Tibial artery (tissue), 4 donors: ENCODE results near the gene ICA1.
A peak's percentile ranks its signal among the peaks of the same experiment; 100 is the strongest.

Experiments used
- DNase-seq, 2 donors: peaks; one replicate each; pipeline ENCODE4 v3.0.0-alpha.2; 2019
- H3K27ac ChIP-seq, 2 donors: fragments of 200-600 bp; sonication (generic) in 1 of 2; 1 replicate in 1 of 2; 2 replicates in 1 of 2; pipeline ENCODE4 v1.5.1; 2018 to 2019; ENCODE audit warnings: mild to moderate bottlenecking in 1 of 2
- H3K27me3 ChIP-seq, 2 donors: fragments of 200-600 bp; sonication (generic) in 1 of 2; one replicate each; pipeline versions ENCODE4 v1.5.1 to v1.6.0; 2016 to 2019
- H3K36me3 ChIP-seq, 3 donors: fragments of 200-600 bp; sonication (generic) in 2 of 3; one replicate each; pipeline ENCODE4 v1.5.1; 2016 to 2019; ENCODE audit warnings: mild to moderate bottlenecking in 2 of 3
- H3K4me1 ChIP-seq, 4 donors: fragments of 200-600 bp; sonication (generic) in 2 of 4; 1 replicate in 3 of 4; 2 replicates in 1 of 4; pipeline ENCODE4 v1.5.1; 2016 to 2019
- H3K4me3 ChIP-seq, 2 donors: fragments of 200-600 bp; sonication (generic) in 1 of 2; 1 replicate in 1 of 2; 2 replicates in 1 of 2; pipeline ENCODE4 v1.5.1; 2018 to 2019; ENCODE audit warnings: mild to moderate bottlenecking in 2 of 2
- H3K9me3 ChIP-seq, 3 donors: fragments of 200-600 bp; sonication (generic) in 1 of 3; one replicate each; pipeline ENCODE4 v1.5.1; 2016 to 2019
- CTCF ChIP-seq, 2 experiments: fragments of 200-600 bp in 1 of 2; fragments of 450-650 bp in 1 of 2; IDR thresholded peaks; one replicate each; pipeline ENCODE4 v1.5.1; 2017 to 2019; ENCODE audit warnings: antibody characterized with exemption in 2 of 2, mild to moderate bottlenecking in 1 of 2, moderate library complexity in 1 of 2
- intact Hi-C: fragments of 100-400 bp; cut with DNase I; formaldehyde crosslinking; loops from one replicate; pipeline ENCODE4 v1.15.0; 2023; ENCODE audit warnings: low total_unique reads

The ICA1 gene

DNA sequence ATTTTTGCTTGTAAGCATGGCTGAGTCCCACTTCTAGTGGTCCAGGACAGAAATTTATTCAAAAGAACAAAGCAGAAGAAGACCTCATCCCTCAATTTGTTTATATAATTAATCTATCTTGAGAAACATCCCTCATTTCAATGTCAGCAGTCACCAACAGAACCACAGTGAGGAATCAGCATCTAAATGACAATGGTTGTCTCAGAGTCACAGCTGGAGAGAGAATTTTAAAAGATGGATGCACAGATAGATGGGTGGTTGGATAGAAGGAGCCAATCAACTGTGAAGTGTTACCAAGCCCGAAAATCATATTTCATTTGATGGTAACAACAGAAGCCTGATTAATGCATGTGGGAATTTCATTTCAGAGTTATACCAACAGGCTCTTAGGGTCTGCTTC, 55.0 kb downstream of the ICA1 start:
- no peaks in the 10 kb centered on the region for H3K27me3 ChIP-seq
- no peak for DNase-seq
- no peak for TF ChIP-seq CTCF (IDR thresholded peaks at IDR 0.05)
- peak overlapping the region in 1 of 2 donors; percentile 70 for H3K27ac ChIP-seq
- intact Hi-C loops = loop anchor here (10.0 kb wide), 1 partner anchor 142 kb away; no protein-coding TSS in a partner anchor
- H3K9me3 ChIP-seq = no peaks in the 10 kb centered on the region
- H3K36me3 ChIP-seq = no peaks in the 10 kb centered on the region
- H3K4me3 ChIP-seq = no peak overlapping the region
- H3K4me1 ChIP-seq = peaks cover 0 to 23% (median 8%) of the 10 kb centered on the region in 4 donors

GRCh38 chr7:8205537-8205936, 56.4 kb downstream of the ICA1 start:
- no peak for TF ChIP-seq CTCF (IDR thresholded peaks at IDR 0.05)
- DNase-seq = no peak
- Histone ChIP-seq H3K27me3 (no peaks in the 10 kb centered on the region), H3K27ac (peak overlapping the region; percentile 68 to 70), H3K9me3 (no peaks in the 10 kb centered on the region), H3K4me1 (peaks cover 0 to 26% (median 8%) of the 10 kb centered on the region in 4 donors), H3K4me3 (no peak overlapping the region), H3K36me3 (no peaks in the 10 kb centered on the region)
- intact Hi-C loops = loop anchor here (10.0 kb wide), 1 partner anchor 141 kb away; no protein-coding TSS in a partner anchor

- H3K9me3 ChIP-seq = no peaks in the 10 kb centered on the region
- H3K4me3 ChIP-seq = no peak overlapping the region
- no peaks in the 10 kb centered on the region for H3K36me3 ChIP-seq
- H3K4me1 ChIP-seq = peaks cover 0 to 26% (median 8%) of the 10 kb centered on the region in 4 donors
- intact Hi-C loops = loop anchor here (10.0 kb wide), 1 partner anchor 140 kb away; no protein-coding TSS in a partner anchor
- peak overlapping the region; percentile 68 to 70 for H3K27ac ChIP-seq
- DNase-seq = no peak
- H3K27me3 ChIP-seq = no peaks in the 10 kb centered on the region
- TF ChIP-seq CTCF (IDR thresholded peaks at IDR 0.05) = no peak
These were observed 57.0 kb downstream of the ICA1 start for GRCh38 chr7:8205031-8205387.

GRCh38 chr7:8204339-8205030, 57.5 kb downstream of the ICA1 start:
- Histone ChIP-seq H3K9me3 (no peaks in the 10 kb centered on the region), H3K27ac (no peak overlapping the region), H3K36me3 (no peaks in the 10 kb centered on the region), H3K4me3 (no peak overlapping the region), H3K4me1 (peaks cover 0 to 26% (median 8%) of the 10 kb centered on the region in 4 donors), H3K27me3 (no peaks in the 10 kb centered on the region)
- DNase-seq = no peak
- intact Hi-C loops = loop anchor here (10.0 kb wide), 1 partner anchor 140 kb away; no protein-coding TSS in a partner anchor
- no peak for TF ChIP-seq CTCF (IDR thresholded peaks at IDR 0.05)

GRCh38 chr7:8201846-8202441, 60.0 kb downstream of the ICA1 start:
- Histone ChIP-seq H3K27ac (no peak overlapping the region), H3K4me3 (no peak overlapping the region), H3K27me3 (no peaks in the 10 kb centered on the region), H3K9me3 (no peaks in the 10 kb centered on the region), H3K36me3 (no peaks in the 10 kb centered on the region), H3K4me1 (peaks cover 0 to 26% (median 8%) of the 10 kb centered on the region in 4 donors)
- TF ChIP-seq CTCF (IDR thresholded peaks at IDR 0.05) = no peak
- intact Hi-C loops = loop anchor here (10.0 kb wide), 1 partner anchor 137 kb away; no protein-coding TSS in a partner anchor
- no peak for DNase-seq
